Cardiac muscle cell (in vitro differentiated cells and primary cell): Measurements from ENCODE around the gene PCDHGB1. TPM values are rescaled to one million over a fixed set of nuclear protein-coding genes. Genes with fewer than 3 reads are reported as not detected.
"Not testable (repeated sequence)": the region's sequence is repeated elsewhere in the genome, so short reads cannot be mapped to it uniquely, and the experiment has no call there.

Source experiments
- DNase-seq, 2 donors: peaks; one replicate each; pipeline versions ENCODE4 v3.0.0 to v3.0.0-alpha.2; 2010 to 2017; ENCODE audit warnings: low read depth in 1 of 2, low spot score in 1 of 2
- H3K27ac ChIP-seq: fragments of 200-600 bp; sonication (generic); 2 replicates; pipeline ENCODE4 v1.5.1; 2016
- H3K27me3 ChIP-seq: fragments of 200-600 bp; sonication (generic); 2 replicates; pipeline ENCODE4 v1.6.0; 2016; ENCODE audit warnings: control low read depth
- H3K36me3 ChIP-seq: fragments of 200-600 bp; sonication (generic); 2 replicates; pipeline ENCODE4 v1.5.1; 2016; ENCODE audit warnings: control low read depth
- H3K4me1 ChIP-seq: fragments of 200-600 bp; sonication (generic); 2 replicates; pipeline ENCODE4 v1.8.1; 2017; ENCODE audit warnings: low read depth, mild to moderate bottlenecking, mixed run types
- H3K4me3 ChIP-seq: fragments of 200-600 bp; sonication (generic); 2 replicates; pipeline ENCODE4 v1.5.1; 2016; ENCODE audit warnings: mild to moderate bottlenecking
- H3K9me3 ChIP-seq: fragments of 200-600 bp; sonication (generic); 2 replicates; pipeline ENCODE4 v1.5.1; 2017; ENCODE audit warnings: low read depth, mild to moderate bottlenecking, control low read depth
- polyA plus RNA-seq: library from polyadenylated mRNA; unstranded; fragments of >200 nt; fragmentation: Nextera tagmentation; extraction: Ambion mirVana; gene quantifications from 2 replicates; pipeline ENCODE4 v1.2.1, GENCODE V29; 2016
- total RNA-seq: library from RNA; depleted of rRNA; stranded (reverse); fragments of >200 nt; gene quantifications from 2 replicates; pipeline ENCODE4 v1.2.3, GENCODE V29; 2016
- TF ChIP-seq, protein P1 (sequence below): IDR thresholded peaks from 2 replicates; pipeline ENCODE4 v1.5.1; 2012; ENCODE audit warnings: low read depth, mild to moderate bottlenecking, low read length

PCDHGB1 gene
- total and polyA plus RNA-seq, 2 experiments from 2014 or later = 0.32 to 3.7 TPM

DNA sequence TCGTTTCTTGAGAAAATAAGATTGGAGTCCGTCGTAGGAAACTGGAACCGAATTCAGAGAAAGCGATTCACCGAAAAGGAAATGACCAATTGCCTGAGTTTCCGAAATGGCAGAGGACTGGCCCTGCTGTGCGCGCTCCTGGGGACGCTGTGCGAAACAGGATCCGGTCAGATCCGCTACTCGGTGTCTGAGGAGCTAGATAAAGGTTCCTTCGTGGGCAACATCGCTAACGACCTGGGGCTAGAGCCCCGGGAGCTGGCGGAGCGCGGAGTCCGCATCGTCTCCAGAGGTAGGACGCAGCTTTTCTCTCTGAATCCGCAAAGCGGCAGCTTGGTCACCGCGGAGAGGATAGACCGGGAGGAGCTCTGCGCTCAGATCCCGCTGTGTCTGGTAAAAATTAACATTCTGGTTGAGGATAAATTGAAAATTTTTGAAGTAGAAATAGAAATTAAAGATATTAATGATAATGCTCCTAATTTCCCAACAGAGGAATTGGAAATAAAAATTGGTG, 5.9 kb upstream of the PCDHGB1 start:
- peak overlapping the region; percentile 60 for H3K27ac ChIP-seq
- no peaks in the 10 kb centered on the region for H3K27me3 ChIP-seq
- TF ChIP-seq, protein P1, sequence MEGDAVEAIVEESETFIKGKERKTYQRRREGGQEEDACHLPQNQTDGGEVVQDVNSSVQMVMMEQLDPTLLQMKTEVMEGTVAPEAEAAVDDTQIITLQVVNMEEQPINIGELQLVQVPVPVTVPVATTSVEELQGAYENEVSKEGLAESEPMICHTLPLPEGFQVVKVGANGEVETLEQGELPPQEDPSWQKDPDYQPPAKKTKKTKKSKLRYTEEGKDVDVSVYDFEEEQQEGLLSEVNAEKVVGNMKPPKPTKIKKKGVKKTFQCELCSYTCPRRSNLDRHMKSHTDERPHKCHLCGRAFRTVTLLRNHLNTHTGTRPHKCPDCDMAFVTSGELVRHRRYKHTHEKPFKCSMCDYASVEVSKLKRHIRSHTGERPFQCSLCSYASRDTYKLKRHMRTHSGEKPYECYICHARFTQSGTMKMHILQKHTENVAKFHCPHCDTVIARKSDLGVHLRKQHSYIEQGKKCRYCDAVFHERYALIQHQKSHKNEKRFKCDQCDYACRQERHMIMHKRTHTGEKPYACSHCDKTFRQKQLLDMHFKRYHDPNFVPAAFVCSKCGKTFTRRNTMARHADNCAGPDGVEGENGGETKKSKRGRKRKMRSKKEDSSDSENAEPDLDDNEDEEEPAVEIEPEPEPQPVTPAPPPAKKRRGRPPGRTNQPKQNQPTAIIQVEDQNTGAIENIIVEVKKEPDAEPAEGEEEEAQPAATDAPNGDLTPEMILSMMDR = no peak
- H3K4me1 ChIP-seq = no peaks in the 10 kb centered on the region
- no peaks in the 10 kb centered on the region for H3K36me3 ChIP-seq
- DNase-seq = no peak
- no peaks in the 10 kb centered on the region for H3K9me3 ChIP-seq
- H3K4me3 ChIP-seq = no peak overlapping the region

DNA sequence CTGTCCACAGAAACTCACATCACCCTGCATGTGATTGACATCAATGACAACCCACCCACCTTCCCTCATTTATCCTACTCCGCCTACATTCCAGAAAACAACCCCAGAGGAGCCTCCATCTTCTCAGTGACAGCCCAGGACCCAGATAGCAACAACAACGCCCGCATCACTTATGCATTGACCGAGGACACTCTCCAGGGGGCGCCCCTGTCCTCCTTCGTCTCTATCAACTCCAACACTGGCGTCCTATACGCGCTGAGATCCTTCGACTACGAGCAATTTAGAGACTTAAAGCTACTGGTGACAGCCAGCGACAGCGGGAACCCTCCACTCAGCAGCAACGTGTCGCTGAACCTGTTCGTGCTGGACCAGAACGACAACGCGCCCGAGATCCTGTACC, 4.6 kb upstream of the PCDHGB1 start:
- DNase-seq = no peak
- H3K9me3 ChIP-seq = no peaks in the 10 kb centered on the region
- H3K27me3 ChIP-seq = no peaks in the 10 kb centered on the region
- H3K4me3 ChIP-seq = no peak overlapping the region
- TF ChIP-seq, protein P1 = no peak
- no peak overlapping the region for H3K27ac ChIP-seq
- no peaks in the 10 kb centered on the region for H3K36me3 ChIP-seq
- no peaks in the 10 kb centered on the region for H3K4me1 ChIP-seq

DNA sequence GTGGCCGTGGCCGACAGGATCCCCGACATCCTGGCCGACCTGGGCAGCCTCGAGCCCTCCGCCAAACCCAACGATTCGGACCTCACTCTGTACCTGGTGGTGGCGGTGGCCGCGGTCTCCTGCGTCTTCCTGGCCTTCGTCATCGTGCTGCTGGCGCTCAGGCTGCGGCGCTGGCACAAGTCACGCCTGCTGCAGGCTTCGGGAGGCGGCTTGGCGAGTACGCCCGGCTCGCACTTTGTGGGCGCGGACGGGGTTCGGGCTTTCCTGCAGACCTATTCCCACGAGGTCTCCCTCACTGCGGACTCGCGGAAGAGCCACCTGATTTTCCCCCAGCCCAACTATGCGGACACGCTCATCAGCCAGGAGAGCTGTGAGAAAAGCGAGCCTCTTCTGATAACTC, 3.9 kb upstream of the PCDHGB1 start:
- H3K9me3 ChIP-seq, H3K4me3 ChIP-seq, H3K4me1 ChIP-seq, H3K27me3 ChIP-seq, DNase-seq, H3K27ac ChIP-seq, H3K36me3 ChIP-seq: not testable (repeated sequence)

DNA sequence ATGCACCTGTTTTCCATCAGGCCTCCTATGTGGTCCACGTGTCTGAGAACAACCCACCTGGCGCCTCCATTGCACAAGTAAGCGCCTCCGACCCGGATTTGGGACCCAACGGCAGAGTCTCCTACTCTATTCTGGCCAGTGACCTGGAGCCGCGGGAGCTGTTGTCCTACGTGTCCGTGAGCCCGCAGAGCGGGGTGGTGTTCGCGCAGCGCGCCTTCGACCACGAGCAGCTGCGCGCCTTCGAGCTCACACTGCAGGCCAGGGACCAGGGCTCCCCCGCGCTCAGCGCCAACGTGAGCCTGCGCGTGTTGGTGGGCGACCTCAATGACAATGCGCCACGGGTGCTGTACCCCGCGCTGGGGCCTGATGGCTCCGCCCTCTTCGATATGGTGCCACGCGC, 1.7 kb downstream of the PCDHGB1 start:
- Histone ChIP-seq H3K27me3 (no peaks in the 10 kb centered on the region), H3K36me3 (no peaks in the 10 kb centered on the region), H3K4me1 (no peaks in the 10 kb centered on the region), H3K4me3 (no peak overlapping the region), H3K9me3 (no peaks in the 10 kb centered on the region), H3K27ac (no peak overlapping the region)
- TF ChIP-seq, protein P1 = no peak
- no peak for DNase-seq

DNA sequence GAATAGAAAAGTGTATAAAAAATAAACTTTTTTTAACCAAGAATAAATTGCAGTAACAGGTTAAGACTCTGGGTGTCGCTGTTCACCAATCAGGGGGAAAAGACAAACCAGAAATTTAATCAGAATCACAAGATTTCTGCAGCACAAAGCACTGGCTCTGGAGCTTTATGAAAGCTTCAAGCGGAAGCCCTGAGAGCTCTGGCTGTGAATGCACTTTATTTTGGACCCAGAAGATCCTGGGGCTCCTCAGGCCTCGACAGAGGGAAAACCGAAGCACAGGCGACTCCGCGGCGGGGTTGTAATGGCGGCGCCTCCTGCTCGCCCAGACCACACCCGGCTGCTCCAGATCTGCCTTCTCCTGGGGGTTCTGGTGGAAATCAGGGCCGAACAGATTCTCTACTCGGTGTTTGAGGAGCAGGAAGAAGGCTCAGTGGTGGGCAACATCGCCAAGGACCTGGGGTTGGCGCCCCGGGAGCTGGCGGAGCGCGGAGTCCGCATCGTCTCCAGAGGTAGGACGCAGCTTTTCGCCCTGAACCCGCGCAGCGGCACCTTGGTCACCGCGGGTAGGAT, 5.1 kb downstream of the PCDHGB1 start, which contains the start of gene PCDHGA4:
Gene PCDHGA4 (plus strand): TSS at position 122 of the 570 bp plus-strand sequence. CDS start 87 bp downstream, at position 209.
- DNase-seq = peak in 1 of 2 donors; percentile 30
- no peaks in the 10 kb centered on the region for H3K9me3 ChIP-seq
- no peak within 1 kb of the TSS for H3K4me3 ChIP-seq
- TF ChIP-seq, protein P1 = peak; percentile 39
- H3K27me3 ChIP-seq = no peaks in the 10 kb centered on the region
- no peaks in the 10 kb centered on the region for H3K36me3 ChIP-seq
- no peak within 1 kb of the TSS for H3K27ac ChIP-seq
- no peaks in the 10 kb centered on the region for H3K4me1 ChIP-seq

DNA sequence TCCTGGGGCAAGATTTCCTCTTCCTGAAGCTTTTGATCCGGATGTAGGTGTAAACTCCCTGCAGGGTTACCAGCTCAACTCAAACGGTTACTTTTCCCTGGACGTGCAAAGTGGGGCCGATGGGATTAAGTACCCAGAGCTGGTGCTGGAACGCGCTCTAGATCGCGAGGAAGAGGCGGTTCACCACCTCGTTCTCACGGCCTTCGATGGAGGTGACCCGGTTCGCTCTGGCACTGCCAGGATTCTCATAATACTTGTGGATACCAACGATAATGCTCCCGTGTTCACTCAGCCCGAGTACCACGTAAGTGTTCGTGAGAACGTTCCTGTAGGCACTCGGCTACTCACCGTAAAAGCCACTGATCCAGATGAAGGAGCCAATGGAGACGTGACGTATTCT, 5.7 kb downstream of the PCDHGB1 start:
- H3K9me3 ChIP-seq = peaks cover 2% of the 10 kb centered on the region

More for the DNA sequence above, 5.7 kb downstream of the PCDHGB1 start:
- H3K4me1 ChIP-seq = no peaks in the 10 kb centered on the region
- no peaks in the 10 kb centered on the region for H3K36me3 ChIP-seq
- H3K27ac ChIP-seq = no peak overlapping the region
- TF ChIP-seq, protein P1 = no peak
- H3K27me3 ChIP-seq = no peaks in the 10 kb centered on the region
- no peak for DNase-seq
- H3K4me3 ChIP-seq = no peak overlapping the region
